ENCODE measurements around the gene SIRPB1. TPM values are rescaled to one million over a fixed set of nuclear protein-coding genes. Genes with fewer than 3 reads are reported as not detected.
"Not testable (repeated sequence)": the region's sequence is repeated elsewhere in the genome, so short reads cannot be mapped to it uniquely, and the experiment has no call there.

SIRPB1 gene
- total RNA-seq, 1 donor from 2014 or later = 3.3 TPM

- Mint-ChIP-seq H3K9me3 (peaks cover 15% of the 10 kb centered on the region), H3K4me1 (ENCODE audit: low read depth) (peaks cover 61% of the 10 kb centered on the region), H3K36me3 (ENCODE audit: low read depth) (peaks cover 23% of the 10 kb centered on the region), H3K27ac (no peak overlapping the region), H3K27me3 (ENCODE audit: insufficient read depth) (no peaks in the 10 kb centered on the region), H3K4me3 (no peak overlapping the region)
- DNase-seq (ENCODE audit: low spot score) = no peak
- intact Hi-C loops (cut with micrococcal nuclease) = no loop called here
Observed at GRCh38 chr20:1618954-1619540, 762 bp downstream of the SIRPB1 start.

DNA sequence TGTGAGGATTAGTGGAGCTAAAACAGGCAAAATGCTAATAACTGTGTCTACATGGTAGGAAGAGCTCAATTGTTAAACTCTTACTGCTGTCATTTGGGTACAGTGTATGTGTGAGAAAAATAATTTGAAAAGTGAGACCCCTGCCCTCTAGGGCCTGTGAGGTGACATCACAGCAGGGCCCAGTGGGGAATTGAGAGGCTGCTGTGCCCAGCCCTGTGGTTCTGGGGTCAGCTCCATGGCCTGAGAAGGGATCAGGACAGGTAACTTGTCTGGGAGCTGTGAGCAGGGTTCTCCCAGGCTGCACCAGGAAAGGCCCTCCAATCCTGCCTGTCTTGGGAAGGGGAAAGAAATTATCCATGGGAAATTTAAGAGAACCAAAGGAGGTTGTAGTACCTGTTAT is 1.3 kb downstream of the SIRPB1 start:
- Mint-ChIP-seq H3K4me3 (no peak overlapping the region), H3K36me3 (ENCODE audit: low read depth) (peaks cover 23% of the 10 kb centered on the region), H3K27ac (no peak overlapping the region), H3K4me1 (ENCODE audit: low read depth) (peaks cover 61% of the 10 kb centered on the region), H3K27me3 (ENCODE audit: insufficient read depth) (no peaks in the 10 kb centered on the region), H3K9me3 (peaks cover 15% of the 10 kb centered on the region)
- DNase-seq (ENCODE audit: low spot score) = no peak
- intact Hi-C loops (cut with micrococcal nuclease) = no loop called here

- H3K27ac Mint-ChIP-seq = no peak overlapping the region
- no peaks in the 10 kb centered on the region for H3K27me3 Mint-ChIP-seq (ENCODE audit: insufficient read depth)
- H3K4me3 Mint-ChIP-seq = no peak overlapping the region
- H3K4me1 Mint-ChIP-seq (ENCODE audit: low read depth) = peaks cover 45% of the 10 kb centered on the region
- H3K9me3 Mint-ChIP-seq = peaks cover 15% of the 10 kb centered on the region
- intact Hi-C loops (cut with micrococcal nuclease) = no loop called here
- peaks cover 16% of the 10 kb centered on the region for H3K36me3 Mint-ChIP-seq (ENCODE audit: low read depth)
- DNase-seq (ENCODE audit: low spot score) = no peak
Observed at GRCh38 chr20:1616858-1617434, 2.9 kb downstream of the SIRPB1 start.

- H3K36me3 Mint-ChIP-seq (ENCODE audit: low read depth); intact Hi-C loops (cut with micrococcal nuclease): not testable (repeated sequence)
Observed at GRCh38 chr20:1610404-1610803, 9.4 kb downstream of the SIRPB1 start.

DNA sequence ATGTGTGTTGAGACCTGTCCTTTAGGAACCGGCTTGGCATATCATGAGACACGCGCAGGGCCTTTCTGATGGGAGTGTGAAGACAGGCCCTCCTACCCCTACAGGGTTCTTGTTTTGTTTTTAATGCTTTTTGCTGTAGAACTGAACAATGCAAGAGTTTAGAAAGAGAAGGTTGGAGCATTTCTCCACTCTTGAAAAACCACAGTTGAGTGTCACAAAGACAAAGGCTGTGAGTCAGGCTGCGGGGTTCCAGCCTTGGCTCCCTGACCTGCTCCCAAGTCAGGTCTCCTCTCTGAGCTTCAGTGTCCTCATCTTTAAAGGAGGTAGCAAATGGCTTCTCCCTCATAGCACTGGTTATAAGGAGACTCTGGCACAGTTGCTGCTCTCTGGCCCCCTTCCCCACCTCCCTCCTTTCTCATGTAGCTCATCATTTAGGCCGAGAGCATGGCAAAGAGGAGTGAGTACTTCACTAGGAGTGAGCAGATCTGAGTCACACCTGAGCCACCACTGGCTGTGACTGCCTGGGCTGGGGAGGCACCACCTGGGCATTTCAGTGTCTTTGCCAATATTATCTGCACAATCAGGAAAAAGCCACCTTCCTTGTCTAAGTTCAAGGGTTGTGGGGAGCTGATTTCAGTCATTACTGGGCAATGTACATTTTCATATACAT is 11.0 kb downstream of the SIRPB1 start:
- H3K4me3 Mint-ChIP-seq; H3K9me3 Mint-ChIP-seq; DNase-seq (ENCODE audit: low spot score); intact Hi-C loops (cut with micrococcal nuclease); H3K27me3 Mint-ChIP-seq (ENCODE audit: insufficient read depth); H3K4me1 Mint-ChIP-seq (ENCODE audit: low read depth); H3K36me3 Mint-ChIP-seq (ENCODE audit: low read depth); H3K27ac Mint-ChIP-seq: not testable (repeated sequence)

More at GRCh38 chr20:1610404-1610803, 9.4 kb downstream of the SIRPB1 start:
- not testable (repeated sequence) for H3K27me3 Mint-ChIP-seq (ENCODE audit: insufficient read depth); DNase-seq (ENCODE audit: low spot score); H3K27ac Mint-ChIP-seq; H3K9me3 Mint-ChIP-seq; H3K4me3 Mint-ChIP-seq; H3K4me1 Mint-ChIP-seq (ENCODE audit: low read depth)

DNA sequence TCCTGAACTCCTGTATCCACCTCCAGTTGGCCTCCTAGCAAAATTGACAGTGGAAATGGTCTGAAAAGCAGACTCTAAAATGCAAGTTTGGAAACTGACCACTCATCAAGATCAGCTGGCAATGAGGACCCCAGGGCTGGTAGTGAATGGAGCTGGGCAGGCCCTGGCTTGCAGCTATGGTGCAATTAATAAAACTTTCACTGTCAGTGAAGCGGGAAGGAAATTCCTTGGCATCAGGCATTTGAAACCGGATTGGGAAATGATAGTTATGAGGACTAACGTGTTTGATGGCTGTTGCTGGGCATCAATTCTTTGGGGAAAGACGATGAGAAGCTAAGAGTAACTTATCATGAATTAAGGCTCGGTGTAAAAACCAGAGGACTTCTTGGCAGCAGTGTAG is 19.1 kb downstream of the SIRPB1 start:
- Mint-ChIP-seq H3K27ac (no peak overlapping the region), H3K27me3 (ENCODE audit: insufficient read depth) (no peaks in the 10 kb centered on the region), H3K4me3 (no peak overlapping the region), H3K4me1 (ENCODE audit: low read depth) (no peaks in the 10 kb centered on the region), H3K9me3 (no peaks in the 10 kb centered on the region), H3K36me3 (ENCODE audit: low read depth) (no peaks in the 10 kb centered on the region)
- intact Hi-C loops (cut with micrococcal nuclease) = no loop called here
- no peak for DNase-seq (ENCODE audit: low spot score)

GRCh38 chr20:1595333-1595732 is 24.5 kb downstream of the SIRPB1 start:
- no peaks in the 10 kb centered on the region for H3K36me3 Mint-ChIP-seq (ENCODE audit: low read depth)
- intact Hi-C loops (cut with micrococcal nuclease) = no loop called here
- no peak for DNase-seq (ENCODE audit: low spot score)
- no peaks in the 10 kb centered on the region for H3K4me1 Mint-ChIP-seq (ENCODE audit: low read depth)
- H3K27me3 Mint-ChIP-seq (ENCODE audit: insufficient read depth) = no peaks in the 10 kb centered on the region
- no peak overlapping the region for H3K27ac Mint-ChIP-seq
- no peak overlapping the region for H3K4me3 Mint-ChIP-seq
- H3K9me3 Mint-ChIP-seq = no peaks in the 10 kb centered on the region

DNA sequence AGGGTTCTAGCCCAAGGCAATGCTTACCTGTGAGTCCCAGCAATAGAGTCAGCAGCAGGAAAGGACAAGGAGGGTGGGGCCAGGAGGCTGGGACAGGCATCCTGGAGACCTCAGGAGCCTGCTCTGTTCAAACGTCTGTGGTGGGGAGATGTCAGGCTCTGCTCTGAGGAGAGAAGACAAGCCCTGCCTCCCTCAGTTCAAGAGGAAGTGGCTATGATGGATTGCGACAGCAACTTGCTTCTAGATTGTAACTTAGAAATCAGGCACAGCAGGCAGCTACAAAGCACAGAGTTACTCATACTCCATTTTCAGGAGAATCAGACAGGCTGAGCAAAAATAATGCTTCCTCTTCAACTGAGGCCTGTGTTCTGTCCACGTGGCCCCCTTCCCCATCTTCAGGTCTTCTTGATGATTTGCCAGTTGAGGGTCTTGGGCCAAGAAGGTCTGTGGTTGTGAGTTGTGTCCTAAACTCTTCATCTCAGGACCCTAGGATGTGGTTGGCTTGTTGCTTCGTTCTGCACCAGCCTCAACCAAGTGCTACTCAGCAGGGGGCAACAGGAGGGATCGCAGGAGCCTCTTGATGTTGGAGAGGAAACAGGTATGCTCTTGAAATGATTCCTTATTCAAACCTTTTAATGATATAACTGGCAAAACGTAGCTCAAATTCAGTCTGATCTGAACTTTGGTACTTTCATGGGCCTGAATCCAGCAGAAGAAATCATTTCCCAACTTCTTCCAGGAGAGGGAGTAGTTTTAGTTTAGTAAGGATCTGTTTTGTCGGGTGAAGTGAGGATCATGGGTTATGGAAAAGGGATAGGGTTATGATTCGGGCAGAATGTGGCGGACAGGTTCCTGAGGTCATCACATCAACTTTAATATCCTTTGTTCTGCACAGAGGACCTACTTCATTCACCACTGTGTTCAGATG is 31.0 kb downstream of the SIRPB1 start:
- Mint-ChIP-seq H3K4me3 (no peak overlapping the region), H3K9me3 (no peaks in the 10 kb centered on the region), H3K27ac (no peak overlapping the region), H3K36me3 (ENCODE audit: low read depth) (no peaks in the 10 kb centered on the region), H3K4me1 (ENCODE audit: low read depth) (no peaks in the 10 kb centered on the region), H3K27me3 (ENCODE audit: insufficient read depth) (no peaks in the 10 kb centered on the region)
- no peak for DNase-seq (ENCODE audit: low spot score)
- intact Hi-C loops (cut with micrococcal nuclease) = no loop called here

DNA sequence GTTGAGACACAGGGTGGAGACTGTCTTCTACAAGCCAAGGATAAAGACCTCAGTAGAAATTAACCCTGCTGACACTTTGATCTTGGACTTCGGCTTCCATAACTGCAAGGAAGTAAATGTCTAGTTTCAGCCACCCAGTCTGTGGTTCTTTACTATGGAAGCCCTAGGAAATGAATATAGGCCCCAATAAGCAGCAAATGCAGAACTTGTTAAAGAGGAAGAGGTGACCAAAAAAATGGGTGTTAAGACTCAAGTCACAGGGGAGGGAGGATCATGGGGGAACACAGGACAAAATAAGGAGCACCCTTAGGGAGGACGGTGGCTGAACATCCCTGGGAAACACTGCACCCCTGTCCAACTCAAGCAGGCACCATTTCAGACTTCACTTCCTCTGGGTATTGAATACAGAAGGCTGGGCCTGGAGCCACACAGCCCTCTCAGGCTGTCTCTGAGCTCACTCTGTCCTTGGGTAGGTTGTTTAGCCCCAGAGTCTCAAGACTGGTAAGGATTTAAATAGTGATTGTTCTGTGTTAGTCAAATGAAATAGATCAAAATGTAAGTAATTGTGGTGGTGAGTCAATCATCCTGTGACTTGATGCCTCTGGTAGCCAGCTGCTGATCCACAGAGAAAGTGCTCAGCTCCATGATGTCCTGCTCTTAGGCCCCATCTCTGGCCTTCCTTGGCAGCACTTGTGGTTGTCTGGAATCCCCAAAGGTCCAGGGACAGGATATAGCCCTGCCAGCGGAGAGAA is 31.9 kb downstream of the SIRPB1 start:
- H3K4me3 Mint-ChIP-seq = no peak overlapping the region
- no peak overlapping the region for H3K27ac Mint-ChIP-seq
- H3K4me1 Mint-ChIP-seq (ENCODE audit: low read depth) = no peaks in the 10 kb centered on the region
- H3K9me3 Mint-ChIP-seq = no peaks in the 10 kb centered on the region
- H3K27me3 Mint-ChIP-seq (ENCODE audit: insufficient read depth) = no peaks in the 10 kb centered on the region
- no peaks in the 10 kb centered on the region for H3K36me3 Mint-ChIP-seq (ENCODE audit: low read depth)
- DNase-seq (ENCODE audit: low spot score) = no peak
- intact Hi-C loops (cut with micrococcal nuclease) = no loop called here

- intact Hi-C loops (cut with micrococcal nuclease) = no loop called here
- Mint-ChIP-seq H3K4me3 (no peak overlapping the region), H3K4me1 (ENCODE audit: low read depth) (peaks cover 11% of the 10 kb centered on the region), H3K27ac (no peak overlapping the region), H3K36me3 (ENCODE audit: low read depth) (peaks cover 4% of the 10 kb centered on the region), H3K9me3 (no peaks in the 10 kb centered on the region), H3K27me3 (ENCODE audit: insufficient read depth) (no peaks in the 10 kb centered on the region)
- no peak for DNase-seq (ENCODE audit: low spot score)
Observed at GRCh38 chr20:1579488-1579887, 40.3 kb downstream of the SIRPB1 start.

DNA sequence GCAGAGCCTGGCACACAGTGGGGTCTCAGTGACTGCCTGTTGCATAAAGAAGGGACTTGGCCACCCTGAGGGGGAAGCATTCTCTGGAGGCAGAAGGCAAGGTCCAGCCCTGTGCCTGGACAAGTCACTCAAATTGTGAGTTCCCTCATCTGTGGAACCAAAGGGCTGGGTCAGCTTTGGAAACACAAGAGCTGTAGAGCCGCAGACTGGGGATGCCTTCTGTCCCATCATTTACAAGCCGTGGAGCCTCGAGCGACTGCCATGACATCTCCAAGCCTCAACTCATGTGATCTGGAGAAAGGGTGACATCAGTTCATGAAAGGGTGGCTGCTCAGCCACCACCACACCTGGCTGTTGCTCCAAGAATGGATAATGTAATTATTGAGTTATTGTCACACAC is 41.9 kb downstream of the SIRPB1 start:
- H3K4me3 Mint-ChIP-seq = no peak overlapping the region

GRCh38 chr20:1577313-1577712 is 42.5 kb downstream of the SIRPB1 start:
- H3K36me3 Mint-ChIP-seq (ENCODE audit: low read depth); H3K4me3 Mint-ChIP-seq; DNase-seq (ENCODE audit: low spot score); H3K27ac Mint-ChIP-seq; H3K27me3 Mint-ChIP-seq (ENCODE audit: insufficient read depth); H3K9me3 Mint-ChIP-seq; intact Hi-C loops (cut with micrococcal nuclease): not testable (repeated sequence)
- H3K4me1 Mint-ChIP-seq (ENCODE audit: low read depth) = peaks cover 11% of the 10 kb centered on the region

More for the DNA sequence above, 41.9 kb downstream of the SIRPB1 start:
- H3K4me1 Mint-ChIP-seq (ENCODE audit: low read depth) = peaks cover 11% of the 10 kb centered on the region
- no peak overlapping the region for H3K27ac Mint-ChIP-seq
- peaks cover 4% of the 10 kb centered on the region for H3K36me3 Mint-ChIP-seq (ENCODE audit: low read depth)
- DNase-seq (ENCODE audit: low spot score) = no peak
- no peaks in the 10 kb centered on the region for H3K9me3 Mint-ChIP-seq
- intact Hi-C loops (cut with micrococcal nuclease) = no loop called here
- no peaks in the 10 kb centered on the region for H3K27me3 Mint-ChIP-seq (ENCODE audit: insufficient read depth)

All from activated T-helper 1 cell treated with anti-CD3 and anti-CD28 coated beads, Interleukin-12 subunit alpha, Interleukin-12 subunit beta, Interleukin-2, Interleukin-4 antibody, amounts not matched to agents 30 ng/mL and 10 ng/mL and 1 ng/mL, durations not matched to agents 14 hours and 24 hours and 36 hours (primary cell).